Duodenal mucosa (tissue), 2 donors: Measurements from ENCODE around the gene ZNF426.

ENCODE experiments used
- H3K27ac ChIP-seq: one replicate; pipeline ENCODE4 v1.7.0; 2013; ENCODE audit warnings: low read depth, low read length
- H3K27me3 ChIP-seq, 2 donors: one replicate each; pipeline ENCODE4 v1.7.0; 2013; ENCODE audit warnings: low read length in 2 of 2, control low read depth in 1 of 2; ENCODE audit not compliant: insufficient read depth in 2 of 2, control insufficient read depth in 1 of 2
- H3K36me3 ChIP-seq, 2 donors: one replicate each; pipeline ENCODE4 v1.7.0; 2013; ENCODE audit warnings: low read length in 2 of 2, control low read depth in 1 of 2; ENCODE audit not compliant: insufficient read depth in 2 of 2, control insufficient read depth in 1 of 2
- H3K4me1 ChIP-seq, 2 donors: one replicate each; pipeline ENCODE4 v1.7.0; 2013; ENCODE audit warnings: low read length in 2 of 2, control low read depth in 1 of 2; ENCODE audit not compliant: insufficient read depth in 2 of 2, control insufficient read depth in 1 of 2
- H3K4me3 ChIP-seq, 2 donors: one replicate each; pipeline ENCODE4 v1.7.0; 2013; ENCODE audit warnings: low read length in 2 of 2, low read depth in 1 of 2
- H3K9ac ChIP-seq, 2 donors: one replicate each; pipeline ENCODE4 v1.7.0; 2013; ENCODE audit warnings: low read length in 2 of 2, low read depth in 1 of 2
- H3K9me3 ChIP-seq, 2 donors: one replicate each; pipeline ENCODE4 v1.7.0; 2013; ENCODE audit warnings: low read length in 2 of 2, control low read depth in 1 of 2; ENCODE audit not compliant: control insufficient read depth in 1 of 2

The ZNF426 gene

GRCh38 chr19:9500796-9501195 lies 37.6 kb downstream of the ZNF426 start:
- H3K36me3 ChIP-seq, result no peaks in the 10 kb centered on the region
- H3K9ac ChIP-seq, result no peak overlapping the region
- H3K4me1 ChIP-seq, result no peaks in the 10 kb centered on the region
- H3K4me3 ChIP-seq, result no peak overlapping the region
- H3K27ac ChIP-seq, result no peak overlapping the region
- H3K9me3 ChIP-seq, result peaks cover 23 to 25% of the 10 kb centered on the region in 2 donors
- H3K27me3 ChIP-seq, result no peaks in the 10 kb centered on the region

DNA sequence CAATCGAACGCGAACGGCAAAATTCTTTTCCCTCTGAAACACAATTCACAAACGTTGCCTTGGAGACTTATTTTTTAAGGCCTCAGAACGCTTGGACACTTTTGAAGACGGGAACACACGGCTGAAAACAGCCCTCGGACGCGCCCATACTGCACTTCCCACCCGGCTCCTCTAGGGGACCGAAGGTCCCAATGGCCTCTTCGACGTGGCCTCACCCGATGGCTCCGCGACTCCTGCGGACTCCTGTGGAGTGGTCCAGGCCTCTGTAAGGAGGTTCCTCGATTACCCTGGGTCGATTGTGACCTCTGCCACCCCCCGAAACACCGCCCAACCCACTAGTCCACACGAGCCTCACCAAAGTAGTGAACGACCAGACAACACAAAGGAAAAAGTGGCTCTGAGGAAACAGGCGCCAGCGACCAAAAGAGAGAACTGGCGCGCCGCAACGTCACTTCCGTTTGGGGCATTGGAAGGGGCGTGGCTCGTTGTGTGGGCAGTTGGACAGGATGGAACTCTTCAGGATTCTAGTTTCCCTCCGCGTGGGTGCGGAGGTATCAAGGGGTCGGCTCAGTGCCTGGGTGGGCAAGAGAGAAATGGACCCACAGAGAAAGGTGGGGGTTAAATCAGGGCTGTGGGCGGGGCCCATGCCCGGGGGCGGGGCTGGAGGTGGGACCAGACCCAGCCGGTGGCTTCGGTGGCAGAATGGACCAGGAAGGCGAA lies 40.1 kb downstream of the ZNF426 start, which contains the start of gene ZNF560:
ZNF560 (minus strand) TSS at position 434 of the 720 bp plus-strand sequence. CDS start 23,303 bp downstream, outside the sequence.
- Histone ChIP-seq H3K36me3 (no peaks in the 10 kb centered on the region), H3K9ac (no peak within 1 kb of the TSS), H3K27me3 (no peaks in the 10 kb centered on the region), H3K9me3 (peaks cover 23 to 24% of the 10 kb centered on the region in 2 donors), H3K27ac (no peak within 1 kb of the TSS), H3K4me1 (no peaks in the 10 kb centered on the region), H3K4me3 (peak within 1 kb of the TSS in 1 of 2 donors; percentile 11)

GRCh38 chr19:9494096-9494495 lies 44.3 kb downstream of the ZNF426 start:
- Histone ChIP-seq H3K27ac (no peak overlapping the region), H3K4me1 (no peaks in the 10 kb centered on the region), H3K4me3 (no peak overlapping the region), H3K9ac (no peak overlapping the region), H3K36me3 (no peaks in the 10 kb centered on the region), H3K27me3 (no peaks in the 10 kb centered on the region), H3K9me3 (peaks cover 21 to 24% of the 10 kb centered on the region in 2 donors)

DNA sequence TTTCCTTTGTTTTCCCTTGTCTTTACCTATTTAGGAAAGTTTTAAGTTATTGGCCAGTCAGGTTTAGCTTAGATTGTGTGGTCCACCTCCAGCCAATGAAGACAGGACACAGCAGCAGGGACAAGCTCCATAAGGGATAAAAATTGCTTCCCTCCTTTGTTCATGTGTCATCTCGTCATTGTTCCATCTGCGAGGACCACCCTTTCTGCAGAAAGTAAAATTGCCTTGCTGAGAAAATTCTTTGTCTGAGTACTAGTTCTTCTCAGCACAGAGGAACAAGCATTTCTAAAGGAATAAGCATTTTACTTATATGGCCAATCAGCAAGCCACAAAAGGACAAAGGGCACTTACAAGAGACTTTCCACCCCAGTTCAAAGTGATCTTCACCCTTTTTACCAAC lies 51.4 kb downstream of the ZNF426 start:
- peaks cover 18 to 31% of the 10 kb centered on the region in 2 donors for H3K9me3 ChIP-seq
- H3K27me3 ChIP-seq, result no peaks in the 10 kb centered on the region
- no peak overlapping the region for H3K9ac ChIP-seq
- no peaks in the 10 kb centered on the region for H3K36me3 ChIP-seq
- no peak overlapping the region for H3K27ac ChIP-seq
- H3K4me3 ChIP-seq, result no peak overlapping the region
- no peaks in the 10 kb centered on the region for H3K4me1 ChIP-seq

DNA sequence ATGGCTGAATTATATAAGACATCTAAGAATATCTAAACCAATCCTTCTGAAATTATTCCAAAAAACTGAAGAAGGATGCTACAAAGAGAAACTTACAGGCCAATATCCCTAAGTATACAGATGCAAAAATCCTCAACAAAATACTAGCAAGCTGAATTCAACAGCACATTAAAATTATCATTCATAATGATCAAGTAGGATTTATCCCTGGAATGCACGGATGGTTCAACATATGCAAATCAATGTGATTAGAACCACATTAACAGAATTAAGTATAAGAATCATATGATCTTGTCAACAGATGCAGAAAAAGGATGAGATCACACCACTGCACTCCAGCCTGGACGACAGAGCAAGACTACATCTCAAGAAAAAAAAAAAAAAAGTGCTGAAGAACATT lies 53.3 kb downstream of the ZNF426 start:
- Histone ChIP-seq H3K36me3 (no peaks in the 10 kb centered on the region), H3K27me3 (no peaks in the 10 kb centered on the region), H3K9me3 (peaks cover 18 to 30% of the 10 kb centered on the region in 2 donors), H3K27ac (no peak overlapping the region), H3K4me3 (no peak overlapping the region), H3K9ac (no peak overlapping the region), H3K4me1 (no peaks in the 10 kb centered on the region)

- Histone ChIP-seq H3K4me3 (no peak overlapping the region), H3K9me3 (peaks cover 23 to 26% of the 10 kb centered on the region in 2 donors), H3K36me3 (no peaks in the 10 kb centered on the region), H3K27me3 (no peaks in the 10 kb centered on the region), H3K9ac (no peak overlapping the region), H3K27ac (no peak overlapping the region), H3K4me1 (no peaks in the 10 kb centered on the region)
Measured at GRCh38 chr19:9474975-9475374, 63.5 kb downstream of the ZNF426 start.
